ENCODE results near the gene ARL2BP. TPM values are rescaled to one million over a fixed set of nuclear protein-coding genes. Genes with fewer than 3 reads are reported as not detected.

ARL2BP gene
- total and polyA plus RNA-seq, 2 of the 13 experiments (the other 11 are each of a cell fraction or from before 2014, with no cell fraction given) = 64.3 to 67.6 TPM

- TF ChIP-seq AKNA (CRISPR knock-in tag; IDR thresholded peaks at IDR 0.05; ENCODE audit: borderline replicate concordance) (no peak), FOXO1 (CRISPR knock-in tag; IDR thresholded peaks at IDR 0.05) (no peak), ZNF576 (CRISPR knock-in tag; IDR thresholded peaks at IDR 0.05) (no peak), ZNF234 (CRISPR knock-in tag; conservative IDR thresholded peaks at IDR 0.05) (no peak), ETV5 (CRISPR knock-in tag; IDR thresholded peaks at IDR 0.05; ENCODE audit: borderline replicate concordance) (no peak)
These were observed 13.2 kb upstream of the ARL2BP start (continued) for GRCh38 chr16:57231821-57232350.

GRCh38 chr16:57233944-57234706 is 10.9 kb upstream of the ARL2BP start:
- Histone ChIP-seq H3K4me1 (ENCODE audit: insufficient read depth, low read length) (no peaks in the 10 kb centered on the region), H3K36me3 (replicated peaks in 1 of 2; ENCODE audit: control insufficient read depth in 1 of 2, insufficient read depth in 2 of 2, low read length in 2 of 2) (peaks cover 42 to 77% of the 10 kb centered on the region in 2 experiments), H3K27ac (ENCODE audit: extremely low read length, insufficient read depth, low read length) (no peak overlapping the region), H3K4me2 (ENCODE audit: low read depth, low read length) (no peak overlapping the region), H3K9me3 (ENCODE audit: low read length) (no peaks in the 10 kb centered on the region), H2AFZ (ENCODE audit: low read length) (no peak overlapping the region), H4K20me1 (ENCODE audit: insufficient read depth, low read length) (no peaks in the 10 kb centered on the region), H3K4me3 (replicated peaks in 1 of 3; ENCODE audit: insufficient read depth in 1 of 3, low read depth in 2 of 3, low read length in 3 of 3) (no peak overlapping the region), H3K9ac (ENCODE audit: insufficient read depth, low read depth, low read length) (no peak overlapping the region), H3K27me3 (ENCODE audit: control insufficient read depth in 1 of 2, insufficient read depth in 2 of 2, low read length in 2 of 2) (no peaks in the 10 kb centered on the region), H3K79me2 (ENCODE audit: insufficient read depth, low read length) (no peaks in the 10 kb centered on the region)
- POLR2A ChIA-PET = no interaction called here
- no TSS peak for BruUV-seq (replicated peaks)
- ATAC-seq (no peak), DNase-seq (ENCODE audit: low spot score) (no peak), FAIRE-seq (no peak)
- CTCF ChIA-PET (ENCODE audit: low intra/inter-chr PET ratio, low total read pairs) = no interaction called here
- 98% methylated on average over 9 of the region's 9 CpGs for WGBS (ENCODE audit: low lambda C conversion rate)
- intact Hi-C loops (cut with micrococcal nuclease; ENCODE audit: unreplicated experiment) (no loop called here), in situ Hi-C loops (cut with HindIII; ENCODE audit: extremely low pct_ligation_motif_present, low pct_unique_long_range_greater_than_20kb) (no loop called here)
- TF ChIP-seq SNAPC4 (CRISPR knock-in tag; IDR thresholded peaks at IDR 0.05) = no peak
- no peak for TF ChIP-seq ZUFSP (CRISPR knock-in tag; IDR thresholded peaks at IDR 0.05; ENCODE audit: borderline replicate concordance)
- no peak for TF ChIP-seq RBAK (CRISPR knock-in tag; IDR thresholded peaks at IDR 0.05)
- TF ChIP-seq MYNN (CRISPR knock-in tag; IDR thresholded peaks at IDR 0.05; ENCODE audit: low read depth) = no peak
